Endothelial cell of umbilical vein (primary cell): ENCODE data around the gene SYT8.

Source experiments
- EZH2 ChIP-seq: IDR thresholded peaks from 2 replicates; pipeline ENCODE4 v1.6.1; 2012; ENCODE audit warnings: borderline replicate concordance, low read depth, mild to moderate bottlenecking, moderate library complexity, low read length, inconsistent platforms; ENCODE audit not compliant: severe bottlenecking
- FOS ChIP-seq: IDR thresholded peaks from 2 replicates; pipeline ENCODE4 v1.6.1; 2011; ENCODE audit warnings: mild to moderate bottlenecking, low read length, moderate library complexity, borderline replicate concordance; ENCODE audit not compliant: insufficient read depth
- GATA2 ChIP-seq: IDR thresholded peaks from 2 replicates; pipeline ENCODE4 v1.7.0; 2011; ENCODE audit warnings: low read depth, mild to moderate bottlenecking, moderate library complexity, mixed read lengths, low read length; ENCODE audit not compliant: insufficient read length, insufficient read depth
- JUN ChIP-seq: IDR thresholded peaks from 2 replicates; pipeline ENCODE4 v1.6.1; 2011; ENCODE audit warnings: borderline replicate concordance, low read depth; ENCODE audit not compliant: insufficient read length, insufficient read depth
- MYC ChIP-seq: IDR thresholded peaks from one replicate; pipeline ENCODE4 v1.6.1; 2011; ENCODE audit warnings: mild to moderate bottlenecking, low read depth, low read length
- POLR2A ChIP-seq: IDR thresholded peaks from 2 replicates; pipeline ENCODE4 v1.6.1; 2012; ENCODE audit warnings: low read depth, mild to moderate bottlenecking, control low read depth, low read length
- POLR2AphosphoS5 ChIP-seq: IDR thresholded peaks from 2 replicates; pipeline ENCODE4 v1.6.1; 2012; ENCODE audit warnings: low read depth, mild to moderate bottlenecking, control low read depth, low read length, moderate library complexity; ENCODE audit not compliant: insufficient read depth
- TF ChIP-seq, protein P1 (sequence below), 2 donors: IDR thresholded peaks; 1 replicate in 1 of 2; 2 replicates in 1 of 2; pipeline ENCODE4 v1.5.1; 2011; ENCODE audit warnings: low read length in 2 of 2, mild to moderate bottlenecking in 2 of 2, moderate library complexity in 2 of 2, control low read depth in 1 of 2, inconsistent platforms in 1 of 2, low read depth in 1 of 2; ENCODE audit not compliant: insufficient read depth in 1 of 2; ENCODE audit errors: extremely low read depth in 1 of 2

- TF ChIP-seq, protein P1, sequence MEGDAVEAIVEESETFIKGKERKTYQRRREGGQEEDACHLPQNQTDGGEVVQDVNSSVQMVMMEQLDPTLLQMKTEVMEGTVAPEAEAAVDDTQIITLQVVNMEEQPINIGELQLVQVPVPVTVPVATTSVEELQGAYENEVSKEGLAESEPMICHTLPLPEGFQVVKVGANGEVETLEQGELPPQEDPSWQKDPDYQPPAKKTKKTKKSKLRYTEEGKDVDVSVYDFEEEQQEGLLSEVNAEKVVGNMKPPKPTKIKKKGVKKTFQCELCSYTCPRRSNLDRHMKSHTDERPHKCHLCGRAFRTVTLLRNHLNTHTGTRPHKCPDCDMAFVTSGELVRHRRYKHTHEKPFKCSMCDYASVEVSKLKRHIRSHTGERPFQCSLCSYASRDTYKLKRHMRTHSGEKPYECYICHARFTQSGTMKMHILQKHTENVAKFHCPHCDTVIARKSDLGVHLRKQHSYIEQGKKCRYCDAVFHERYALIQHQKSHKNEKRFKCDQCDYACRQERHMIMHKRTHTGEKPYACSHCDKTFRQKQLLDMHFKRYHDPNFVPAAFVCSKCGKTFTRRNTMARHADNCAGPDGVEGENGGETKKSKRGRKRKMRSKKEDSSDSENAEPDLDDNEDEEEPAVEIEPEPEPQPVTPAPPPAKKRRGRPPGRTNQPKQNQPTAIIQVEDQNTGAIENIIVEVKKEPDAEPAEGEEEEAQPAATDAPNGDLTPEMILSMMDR (IDR thresholded peaks at IDR 0.05; ENCODE audit: extremely low read depth in 1 of 2, insufficient read depth in 1 of 2, low read depth in 1 of 2, low read length in 2 of 2) = no peak
- TF ChIP-seq POLR2AphosphoS5 = no peak
- TF ChIP-seq POLR2A = no peak
- TF ChIP-seq MYC = no peak
- no peak for TF ChIP-seq EZH2
- TF ChIP-seq JUN = no peak
- TF ChIP-seq FOS = no peak
- TF ChIP-seq GATA2 = no peak
Observed at GRCh38 chr11:1883346-1884302, 48.8 kb downstream of the SYT8 start.
